SU-DHL-6 (cell line): Measurements from ENCODE around the gene SRF.

Experiments
- H2AFZ ChIP-seq: fragments of 200-600 bp; sonication (generic); 2 replicates; pipeline ENCODE4 v1.6.1; 2014; ENCODE audit warnings: low read depth, mild to moderate bottlenecking, moderate library complexity, mixed read lengths, antibody characterized with exemption, low read length; ENCODE audit not compliant: severe bottlenecking
- H3F3A ChIP-seq: fragments of 200-600 bp; shearing (Covaris generic); 2 replicates; pipeline ENCODE4 v1.6.0; 2016; ENCODE audit warnings: antibody characterized with exemption, mild to moderate bottlenecking; ENCODE audit not compliant: insufficient read depth
- H3K27ac ChIP-seq: fragments of 200-600 bp; sonication (generic); 2 replicates; pipeline ENCODE4 v1.5.1; 2016; ENCODE audit warnings: low read depth, mild to moderate bottlenecking, low read length, moderate library complexity, mixed read lengths
- H3K27me3 ChIP-seq: fragments of 200-600 bp; sonication (generic), shearing (Covaris generic); 2 replicates; pipeline ENCODE4 v1.6.0; 2014; ENCODE audit warnings: mild to moderate bottlenecking, low read length
- H3K36me3 ChIP-seq: fragments of 200-600 bp; sonication (generic); 2 replicates; pipeline ENCODE4 v1.6.1; 2014; ENCODE audit warnings: mild to moderate bottlenecking, low read length, mixed read lengths
- H3K4me2 ChIP-seq: fragments of 300-600, 200-600 bp; shearing (Covaris generic), sonication (generic); 2 replicates; pipeline ENCODE4 v1.6.0; 2014; ENCODE audit warnings: low read length, low read depth, mild to moderate bottlenecking; ENCODE audit not compliant: poor library complexity, severe bottlenecking
- H3K4me3 ChIP-seq: fragments of 200-600 bp; sonication (generic); 2 replicates; pipeline ENCODE4 v1.5.1; 2014; ENCODE audit warnings: antibody characterized with exemption, low read length, mild to moderate bottlenecking, mixed read lengths; ENCODE audit not compliant: insufficient read depth, poor library complexity, severe bottlenecking
- H3K79me2 ChIP-seq: fragments of 200-600 bp; sonication (generic); 2 replicates; pipeline ENCODE4 v1.6.1; 2014; ENCODE audit warnings: mild to moderate bottlenecking, low read length, moderate library complexity; ENCODE audit not compliant: insufficient read depth
- H3K9ac ChIP-seq: fragments of 200-600 bp; sonication (generic); 2 replicates; pipeline ENCODE4 v1.7.0; 2014; ENCODE audit warnings: mild to moderate bottlenecking, low read length
- H3K9me2 ChIP-seq: fragments of 200-600 bp; sonication (generic); replicated peaks from 2 replicates; pipeline ENCODE4 v1.6.1; 2014; ENCODE audit warnings: low read length; ENCODE audit not compliant: insufficient read depth
- H3K9me3 ChIP-seq: fragments of 200-600 bp; sonication (generic); 2 replicates; pipeline ENCODE4 v1.6.1; 2014; ENCODE audit warnings: low read length, mixed read lengths; ENCODE audit not compliant: insufficient read depth
- H4K20me1 ChIP-seq: fragments of 200-600 bp; sonication (generic); 2 replicates; pipeline ENCODE4 v1.6.1; 2014; ENCODE audit warnings: low read depth, mild to moderate bottlenecking, antibody characterized with exemption, low read length, moderate library complexity, mixed read lengths
- EZH2phosphoT487 ChIP-seq: fragments of 200-600 bp; sonication (generic), shearing (Covaris generic); conservative IDR thresholded peaks from 2 replicates; pipeline ENCODE4 v1.6.1; 2018; ENCODE audit warnings: mild to moderate bottlenecking, antibody characterized with exemption, low read length, moderate library complexity, mixed read lengths
- TF ChIP-seq, protein P1 (sequence below): fragments of 200-600 bp; sonication (generic); IDR thresholded peaks from one replicate; pipeline ENCODE4 v1.5.1; 2017; ENCODE audit warnings: antibody characterized with exemption, mild to moderate bottlenecking, low read length, moderate library complexity; ENCODE audit not compliant: insufficient read depth, poor library complexity, severe bottlenecking

The SRF gene

DNA sequence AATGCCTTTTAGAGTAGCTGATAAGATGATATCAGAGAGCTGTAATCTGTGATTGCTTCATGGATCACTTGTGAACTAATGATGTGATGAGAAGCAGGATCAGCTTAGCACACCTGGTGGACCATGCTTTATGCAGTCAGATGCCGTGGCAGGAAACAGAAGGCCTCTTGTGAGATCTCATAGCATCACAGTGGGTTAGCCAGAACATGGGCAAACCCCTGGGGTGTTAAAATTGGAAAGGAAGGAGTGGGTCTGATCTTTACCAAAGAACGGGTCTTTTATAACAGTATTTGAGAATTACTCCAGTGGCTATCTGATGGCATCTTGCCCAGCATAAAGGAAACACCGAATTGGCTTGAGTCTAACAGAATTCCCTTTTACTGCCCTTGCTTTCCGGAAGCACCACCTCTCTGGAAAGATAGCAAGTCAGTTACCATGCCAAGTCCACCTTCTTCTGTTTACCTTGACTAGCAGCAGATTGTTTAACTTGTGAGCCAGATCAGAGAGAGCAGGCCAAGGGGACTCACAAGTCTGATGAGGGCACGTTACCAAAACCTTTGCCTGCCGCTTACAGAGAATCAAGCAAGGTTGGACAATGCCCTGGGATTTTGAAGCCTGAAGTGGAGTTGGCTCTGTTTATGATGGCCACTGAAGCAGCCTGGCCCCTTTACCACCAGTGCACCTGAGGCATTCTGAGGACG is 20.9 kb upstream of the SRF start:
- H3K9me2 ChIP-seq: no peaks in the 10 kb centered on the region
- no peaks in the 10 kb centered on the region for H3F3A ChIP-seq
- H4K20me1 ChIP-seq: no peaks in the 10 kb centered on the region
- no peak overlapping the region for H3K4me2 ChIP-seq
- no peaks in the 10 kb centered on the region for H3K9me3 ChIP-seq
- TF ChIP-seq EZH2phosphoT487: no peak
- TF ChIP-seq, protein P1, sequence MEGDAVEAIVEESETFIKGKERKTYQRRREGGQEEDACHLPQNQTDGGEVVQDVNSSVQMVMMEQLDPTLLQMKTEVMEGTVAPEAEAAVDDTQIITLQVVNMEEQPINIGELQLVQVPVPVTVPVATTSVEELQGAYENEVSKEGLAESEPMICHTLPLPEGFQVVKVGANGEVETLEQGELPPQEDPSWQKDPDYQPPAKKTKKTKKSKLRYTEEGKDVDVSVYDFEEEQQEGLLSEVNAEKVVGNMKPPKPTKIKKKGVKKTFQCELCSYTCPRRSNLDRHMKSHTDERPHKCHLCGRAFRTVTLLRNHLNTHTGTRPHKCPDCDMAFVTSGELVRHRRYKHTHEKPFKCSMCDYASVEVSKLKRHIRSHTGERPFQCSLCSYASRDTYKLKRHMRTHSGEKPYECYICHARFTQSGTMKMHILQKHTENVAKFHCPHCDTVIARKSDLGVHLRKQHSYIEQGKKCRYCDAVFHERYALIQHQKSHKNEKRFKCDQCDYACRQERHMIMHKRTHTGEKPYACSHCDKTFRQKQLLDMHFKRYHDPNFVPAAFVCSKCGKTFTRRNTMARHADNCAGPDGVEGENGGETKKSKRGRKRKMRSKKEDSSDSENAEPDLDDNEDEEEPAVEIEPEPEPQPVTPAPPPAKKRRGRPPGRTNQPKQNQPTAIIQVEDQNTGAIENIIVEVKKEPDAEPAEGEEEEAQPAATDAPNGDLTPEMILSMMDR: no peak
- no peak overlapping the region for H3K27ac ChIP-seq
- H3K4me3 ChIP-seq: no peak overlapping the region
- no peaks in the 10 kb centered on the region for H3K27me3 ChIP-seq
- no peaks in the 10 kb centered on the region for H3K79me2 ChIP-seq
- no peaks in the 10 kb centered on the region for H3K36me3 ChIP-seq
- no peak overlapping the region for H2AFZ ChIP-seq
- H3K9ac ChIP-seq: no peak overlapping the region

DNA sequence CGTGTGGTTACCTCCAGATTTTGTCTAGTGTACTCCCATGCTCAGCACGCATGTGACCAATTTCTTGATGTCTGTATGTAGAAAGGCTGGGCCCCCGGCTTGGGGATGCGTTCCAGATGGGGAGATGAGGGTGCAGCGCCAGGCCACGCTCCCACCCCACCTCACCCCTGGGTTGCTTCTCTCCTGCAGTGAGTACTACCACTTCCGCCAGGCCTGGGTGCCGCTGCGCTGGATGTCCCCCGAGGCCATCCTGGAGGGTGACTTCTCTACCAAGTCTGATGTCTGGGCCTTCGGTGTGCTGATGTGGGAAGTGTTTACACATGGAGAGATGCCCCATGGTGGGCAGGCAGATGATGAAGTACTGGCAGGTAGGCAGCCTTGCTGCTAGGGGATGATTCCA is 11.5 kb upstream of the SRF start:
- H3K9me3 ChIP-seq: no peaks in the 10 kb centered on the region
- no peaks in the 10 kb centered on the region for H4K20me1 ChIP-seq
- H3K9ac ChIP-seq: no peak overlapping the region
- no peaks in the 10 kb centered on the region for H3F3A ChIP-seq
- no peak overlapping the region for H2AFZ ChIP-seq
- H3K4me3 ChIP-seq: no peak overlapping the region
- no peaks in the 10 kb centered on the region for H3K9me2 ChIP-seq
- H3K36me3 ChIP-seq: no peaks in the 10 kb centered on the region
- H3K79me2 ChIP-seq: no peaks in the 10 kb centered on the region
- no peaks in the 10 kb centered on the region for H3K27me3 ChIP-seq
- TF ChIP-seq EZH2phosphoT487: no peak
- TF ChIP-seq, protein P1: no peak
- no peak overlapping the region for H3K27ac ChIP-seq
- no peak overlapping the region for H3K4me2 ChIP-seq

DNA sequence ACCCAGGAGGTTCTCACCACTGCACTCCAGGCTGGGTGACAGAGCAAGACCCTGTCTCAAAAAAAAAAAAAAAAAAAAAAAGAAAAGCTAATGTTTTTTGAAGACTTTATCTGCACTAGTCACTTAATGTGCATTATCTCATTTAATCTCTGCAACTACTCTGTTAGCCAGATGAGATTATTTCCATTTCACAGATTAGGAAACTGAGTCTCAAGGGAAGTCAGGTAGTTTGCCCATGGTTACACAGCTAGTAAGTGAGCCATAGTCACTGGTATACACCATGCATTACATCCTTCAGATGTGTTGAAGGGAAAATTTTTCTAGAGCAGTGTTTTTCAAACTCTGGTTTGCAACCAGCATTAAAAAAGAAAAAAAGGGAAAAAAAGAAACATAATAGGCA is 7.2 kb upstream of the SRF start:
- Histone ChIP-seq H3K9ac (no peak overlapping the region), H3K27ac (no peak overlapping the region), H3F3A (0 out of 2 replicates have a peak, but pooled peaks cover 2% of the 10 kb centered on the region), H3K79me2 (no peaks in the 10 kb centered on the region), H3K9me3 (no peaks in the 10 kb centered on the region), H3K9me2 (no peaks in the 10 kb centered on the region), H4K20me1 (no peaks in the 10 kb centered on the region), H3K4me2 (no peak overlapping the region), H2AFZ (no peak overlapping the region), H3K4me3 (no peak overlapping the region), H3K27me3 (no peaks in the 10 kb centered on the region), H3K36me3 (no peaks in the 10 kb centered on the region)
- TF ChIP-seq EZH2phosphoT487: no peak
- TF ChIP-seq, protein P1: no peak
